ENCODE results near the gene AIMP1.

Gene AIMP1

GRCh38 chr4:106289737-106290136, 26.6 kb upstream of the AIMP1 start (continued):
- TF ChIP-seq, protein P1, sequence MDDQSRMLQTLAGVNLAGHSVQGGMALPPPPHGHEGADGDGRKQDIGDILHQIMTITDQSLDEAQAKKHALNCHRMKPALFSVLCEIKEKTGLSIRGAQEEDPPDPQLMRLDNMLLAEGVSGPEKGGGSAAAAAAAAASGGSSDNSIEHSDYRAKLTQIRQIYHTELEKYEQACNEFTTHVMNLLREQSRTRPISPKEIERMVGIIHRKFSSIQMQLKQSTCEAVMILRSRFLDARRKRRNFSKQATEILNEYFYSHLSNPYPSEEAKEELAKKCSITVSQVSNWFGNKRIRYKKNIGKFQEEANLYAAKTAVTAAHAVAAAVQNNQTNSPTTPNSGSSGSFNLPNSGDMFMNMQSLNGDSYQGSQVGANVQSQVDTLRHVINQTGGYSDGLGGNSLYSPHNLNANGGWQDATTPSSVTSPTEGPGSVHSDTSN (CRISPR knock-in tag; IDR thresholded peaks at IDR 0.05) = no peak
- no peak for TF ChIP-seq ZNF654 (tag by site-specific recombination; IDR thresholded peaks at IDR 0.05; ENCODE audit: low read depth)
- TF ChIP-seq, protein P2, sequence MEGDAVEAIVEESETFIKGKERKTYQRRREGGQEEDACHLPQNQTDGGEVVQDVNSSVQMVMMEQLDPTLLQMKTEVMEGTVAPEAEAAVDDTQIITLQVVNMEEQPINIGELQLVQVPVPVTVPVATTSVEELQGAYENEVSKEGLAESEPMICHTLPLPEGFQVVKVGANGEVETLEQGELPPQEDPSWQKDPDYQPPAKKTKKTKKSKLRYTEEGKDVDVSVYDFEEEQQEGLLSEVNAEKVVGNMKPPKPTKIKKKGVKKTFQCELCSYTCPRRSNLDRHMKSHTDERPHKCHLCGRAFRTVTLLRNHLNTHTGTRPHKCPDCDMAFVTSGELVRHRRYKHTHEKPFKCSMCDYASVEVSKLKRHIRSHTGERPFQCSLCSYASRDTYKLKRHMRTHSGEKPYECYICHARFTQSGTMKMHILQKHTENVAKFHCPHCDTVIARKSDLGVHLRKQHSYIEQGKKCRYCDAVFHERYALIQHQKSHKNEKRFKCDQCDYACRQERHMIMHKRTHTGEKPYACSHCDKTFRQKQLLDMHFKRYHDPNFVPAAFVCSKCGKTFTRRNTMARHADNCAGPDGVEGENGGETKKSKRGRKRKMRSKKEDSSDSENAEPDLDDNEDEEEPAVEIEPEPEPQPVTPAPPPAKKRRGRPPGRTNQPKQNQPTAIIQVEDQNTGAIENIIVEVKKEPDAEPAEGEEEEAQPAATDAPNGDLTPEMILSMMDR (tag by site-specific recombination; IDR thresholded peaks at IDR 0.05) = no peak
- TF ChIP-seq ZBTB20 (tag by site-specific recombination; IDR thresholded peaks at IDR 0.05) = no peak
- TF ChIP-seq, protein P3, sequence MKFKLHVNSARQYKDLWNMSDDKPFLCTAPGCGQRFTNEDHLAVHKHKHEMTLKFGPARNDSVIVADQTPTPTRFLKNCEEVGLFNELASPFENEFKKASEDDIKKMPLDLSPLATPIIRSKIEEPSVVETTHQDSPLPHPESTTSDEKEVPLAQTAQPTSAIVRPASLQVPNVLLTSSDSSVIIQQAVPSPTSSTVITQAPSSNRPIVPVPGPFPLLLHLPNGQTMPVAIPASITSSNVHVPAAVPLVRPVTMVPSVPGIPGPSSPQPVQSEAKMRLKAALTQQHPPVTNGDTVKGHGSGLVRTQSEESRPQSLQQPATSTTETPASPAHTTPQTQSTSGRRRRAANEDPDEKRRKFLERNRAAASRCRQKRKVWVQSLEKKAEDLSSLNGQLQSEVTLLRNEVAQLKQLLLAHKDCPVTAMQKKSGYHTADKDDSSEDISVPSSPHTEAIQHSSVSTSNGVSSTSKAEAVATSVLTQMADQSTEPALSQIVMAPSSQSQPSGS (tag by site-specific recombination; IDR thresholded peaks at IDR 0.05; ENCODE audit: low read depth) = no peak
- TF ChIP-seq, protein P4, sequence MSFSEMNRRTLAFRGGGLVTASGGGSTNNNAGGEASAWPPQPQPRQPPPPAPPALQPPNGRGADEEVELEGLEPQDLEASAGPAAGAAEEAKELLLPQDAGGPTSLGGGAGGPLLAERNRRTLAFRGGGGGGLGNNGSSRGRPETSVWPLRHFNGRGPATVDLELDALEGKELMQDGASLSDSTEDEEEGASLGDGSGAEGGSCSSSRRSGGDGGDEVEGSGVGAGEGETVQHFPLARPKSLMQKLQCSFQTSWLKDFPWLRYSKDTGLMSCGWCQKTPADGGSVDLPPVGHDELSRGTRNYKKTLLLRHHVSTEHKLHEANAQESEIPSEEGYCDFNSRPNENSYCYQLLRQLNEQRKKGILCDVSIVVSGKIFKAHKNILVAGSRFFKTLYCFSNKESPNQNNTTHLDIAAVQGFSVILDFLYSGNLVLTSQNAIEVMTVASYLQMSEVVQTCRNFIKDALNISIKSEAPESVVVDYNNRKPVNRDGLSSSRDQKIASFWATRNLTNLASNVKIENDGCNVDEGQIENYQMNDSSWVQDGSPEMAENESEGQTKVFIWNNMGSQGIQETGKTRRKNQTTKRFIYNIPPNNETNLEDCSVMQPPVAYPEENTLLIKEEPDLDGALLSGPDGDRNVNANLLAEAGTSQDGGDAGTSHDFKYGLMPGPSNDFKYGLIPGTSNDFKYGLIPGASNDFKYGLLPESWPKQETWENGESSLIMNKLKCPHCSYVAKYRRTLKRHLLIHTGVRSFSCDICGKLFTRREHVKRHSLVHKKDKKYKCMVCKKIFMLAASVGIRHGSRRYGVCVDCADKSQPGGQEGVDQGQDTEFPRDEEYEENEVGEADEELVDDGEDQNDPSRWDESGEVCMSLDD (tag by site-specific recombination; IDR thresholded peaks at IDR 0.05) = no peak
- no peak for TF ChIP-seq ZFP41 (tag by site-specific recombination; IDR thresholded peaks at IDR 0.05; ENCODE audit: borderline replicate concordance)
- no peak for TF ChIP-seq ZNF23 (tag by site-specific recombination; IDR thresholded peaks at IDR 0.05; ENCODE audit: borderline replicate concordance)
- no peak for TF ChIP-seq ZNF416 (tag by site-specific recombination; IDR thresholded peaks at IDR 0.05)
- no peak for TF ChIP-seq ZNF701 (tag by site-specific recombination; IDR thresholded peaks at IDR 0.05)
- no peak for TF ChIP-seq ZNF544 (tag by site-specific recombination; IDR thresholded peaks at IDR 0.05)
- no peak for TF ChIP-seq ZNF114 (tag by site-specific recombination; IDR thresholded peaks at IDR 0.05)
- no peak for TF ChIP-seq BCL11A (tag by site-specific recombination; IDR thresholded peaks at IDR 0.05; ENCODE audit: low read depth)
- no peak for TF ChIP-seq ZNF132 (tag by site-specific recombination; IDR thresholded peaks at IDR 0.05; ENCODE audit: borderline replicate concordance)
- TF ChIP-seq ZNF629 (tag by site-specific recombination; IDR thresholded peaks at IDR 0.05) = no peak

DNA sequence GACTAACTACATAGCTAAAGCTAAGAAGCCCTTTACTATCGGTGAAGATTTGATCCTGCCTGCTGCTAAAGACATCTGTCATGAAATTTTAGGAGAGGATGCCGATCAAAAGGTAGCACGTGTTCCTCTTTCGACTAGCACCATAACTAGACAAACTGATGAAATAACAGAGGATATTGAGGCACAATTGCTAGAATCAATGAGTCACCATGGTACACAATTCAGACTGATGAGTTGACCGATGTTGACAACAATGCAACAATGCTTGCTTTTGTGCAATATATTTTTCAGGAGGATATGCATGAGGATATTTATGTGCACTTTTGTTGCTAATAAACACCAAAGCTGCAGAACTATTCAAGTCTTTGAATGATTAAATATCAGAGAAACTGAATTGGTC, 24.7 kb upstream of the AIMP1 start:
- H3K36me3 ChIP-seq (ENCODE audit: control insufficient read depth in 2 of 2, insufficient read depth in 1 of 2, low read length in 2 of 2) = peaks cover 5 to 26% of the 10 kb centered on the region in 2 experiments; a peak in 2 of 3 replicates
- H3K9me3 ChIP-seq (ENCODE audit: control insufficient read depth, insufficient read depth, low read depth, low read length) = no peaks in the 10 kb centered on the region
- H3K4me3 ChIP-seq (ENCODE audit: low read depth, low read length) = no peak overlapping the region
- ChIA-PET CTCF (no interaction called here), POLR2A (no interaction called here)
- no peak overlapping the region for H3K27ac ChIP-seq (ENCODE audit: extremely low read depth, low read depth, low read length)
- H3K4me1 ChIP-seq (ENCODE audit: control insufficient read depth, insufficient read depth, low read length) = no peaks in the 10 kb centered on the region
- TF ChIP-seq ZNF843 (tag by site-specific recombination; IDR thresholded peaks at IDR 0.05) (no peak), PRDM2 (tag by site-specific recombination; IDR thresholded peaks at IDR 0.05; ENCODE audit: borderline replicate concordance) (no peak), HIC1 (tag by site-specific recombination; IDR thresholded peaks at IDR 0.05) (no peak), ZNF214 (tag by site-specific recombination; IDR thresholded peaks at IDR 0.05; ENCODE audit: borderline replicate concordance) (no peak)
- TF ChIP-seq, protein P5, sequence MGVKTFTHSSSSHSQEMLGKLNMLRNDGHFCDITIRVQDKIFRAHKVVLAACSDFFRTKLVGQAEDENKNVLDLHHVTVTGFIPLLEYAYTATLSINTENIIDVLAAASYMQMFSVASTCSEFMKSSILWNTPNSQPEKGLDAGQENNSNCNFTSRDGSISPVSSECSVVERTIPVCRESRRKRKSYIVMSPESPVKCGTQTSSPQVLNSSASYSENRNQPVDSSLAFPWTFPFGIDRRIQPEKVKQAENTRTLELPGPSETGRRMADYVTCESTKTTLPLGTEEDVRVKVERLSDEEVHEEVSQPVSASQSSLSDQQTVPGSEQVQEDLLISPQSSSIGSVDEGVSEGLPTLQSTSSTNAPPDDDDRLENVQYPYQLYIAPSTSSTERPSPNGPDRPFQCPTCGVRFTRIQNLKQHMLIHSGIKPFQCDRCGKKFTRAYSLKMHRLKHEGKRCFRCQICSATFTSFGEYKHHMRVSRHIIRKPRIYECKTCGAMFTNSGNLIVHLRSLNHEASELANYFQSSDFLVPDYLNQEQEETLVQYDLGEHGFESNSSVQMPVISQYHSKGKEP (tag by site-specific recombination; IDR thresholded peaks at IDR 0.05) = no peak
